Stimulated activated CD8-positive, alpha-beta memory T cell treated with anti-CD3 and anti-CD28 coated beads, Interleukin-7, amount 100 ng/mL, for 4 hours (primary cell): ENCODE results near the gene STRN.
"Not testable (repeated sequence)": the region's sequence is repeated elsewhere in the genome, so short reads cannot be mapped to it uniquely, and the experiment has no call there.

Source experiments
- DNase-seq, 2 donors: peaks; one replicate each; pipeline ENCODE4 v3.0.0-alpha.2; 2020; ENCODE audit warnings: low read depth in 2 of 2

STRN gene

GRCh38 chr2:36839976-36840617 is 126.2 kb downstream of the STRN start:
- DNase-seq: no peak

GRCh38 chr2:36834731-36835524 is 131.4 kb downstream of the STRN start:
- DNase-seq: no peak

- no peak for DNase-seq
Measured at GRCh38 chr2:36834203-36834602, 132.1 kb downstream of the STRN start.

DNA sequence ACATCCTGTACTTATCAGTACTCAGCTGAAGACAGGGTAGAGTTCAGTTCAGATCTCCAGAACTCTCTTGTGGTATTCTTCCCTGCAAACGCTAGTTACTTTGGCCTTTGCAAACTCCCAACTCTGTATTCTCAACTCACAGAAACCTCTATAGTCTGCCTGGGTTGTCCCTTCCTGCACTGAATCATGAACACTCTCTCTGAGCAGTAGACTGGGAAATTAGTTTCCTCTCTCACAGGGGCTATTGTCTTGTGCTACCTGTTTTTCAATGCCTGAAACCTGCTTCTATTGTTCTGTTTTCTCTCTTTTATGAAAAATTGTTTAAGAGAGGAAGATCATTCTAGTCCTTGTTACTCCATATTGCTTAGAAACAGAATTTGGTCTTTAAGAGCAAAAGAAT is 135.2 kb downstream of the STRN start:
- no peak for DNase-seq

DNA sequence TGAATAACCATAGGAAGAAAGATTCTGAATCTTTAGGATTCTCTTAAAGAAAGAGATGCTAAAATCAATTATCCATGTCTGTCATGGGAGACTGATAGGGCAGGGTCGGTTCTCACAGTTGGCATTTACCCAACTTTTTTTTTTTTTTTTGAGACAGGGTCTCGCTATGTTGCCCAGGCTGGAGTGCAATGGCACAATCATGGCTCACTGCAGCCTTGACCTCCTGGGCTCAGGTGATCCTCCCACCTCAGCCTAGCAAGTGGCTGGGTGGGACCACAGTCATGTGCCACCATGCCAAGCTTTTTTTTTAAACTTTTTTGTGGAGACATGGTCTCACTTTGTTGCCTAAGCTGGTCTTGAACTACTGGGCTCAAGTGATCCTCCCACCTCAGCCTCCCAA is 141.7 kb downstream of the STRN start:
- not testable (repeated sequence) for DNase-seq

GRCh38 chr2:36824273-36824672 is 142.1 kb downstream of the STRN start:
- DNase-seq: no peak

- no peak for DNase-seq
Measured at GRCh38 chr2:36823862-36824261, 142.5 kb downstream of the STRN start.

- no peak for DNase-seq
Measured at GRCh38 chr2:36820942-36821605, 145.3 kb downstream of the STRN start.

GRCh38 chr2:36819095-36819711 is 147.1 kb downstream of the STRN start:
- DNase-seq: no peak

- DNase-seq: no peak
Measured at GRCh38 chr2:36818542-36818941, 147.8 kb downstream of the STRN start.

- DNase-seq: no peak
Measured at GRCh38 chr2:36812196-36812595, 154.1 kb downstream of the STRN start.

GRCh38 chr2:36811071-36811470 is 155.3 kb downstream of the STRN start:
- DNase-seq: no peak

DNA sequence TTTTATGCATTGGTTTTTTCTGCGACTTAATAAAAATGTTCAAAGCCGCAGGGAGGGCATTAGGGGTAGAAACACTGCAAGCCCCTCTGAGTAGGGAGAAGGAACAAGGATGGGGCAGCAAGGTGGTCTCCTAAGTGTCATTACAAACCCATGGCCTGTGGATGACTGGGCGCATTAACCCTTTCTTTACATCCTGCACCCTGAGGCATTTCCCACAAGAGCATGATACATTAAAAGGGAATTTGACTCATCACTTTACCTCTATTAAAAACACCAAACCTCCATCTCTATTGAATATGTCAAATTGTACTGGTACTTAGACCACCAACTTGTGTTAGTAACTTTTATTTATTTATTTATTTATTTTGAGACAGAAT is 157.3 kb downstream of the STRN start:
- DNase-seq: no peak

- no peak for DNase-seq
Measured at GRCh38 chr2:36808386-36809068, 157.8 kb downstream of the STRN start.

- no peak for DNase-seq
Measured at GRCh38 chr2:36807223-36807886, 159.0 kb downstream of the STRN start.

GRCh38 chr2:36805635-36806224 is 160.6 kb downstream of the STRN start:
- DNase-seq: no peak

GRCh38 chr2:36802952-36803351 is 163.4 kb downstream of the STRN start:
- no peak for DNase-seq

DNA sequence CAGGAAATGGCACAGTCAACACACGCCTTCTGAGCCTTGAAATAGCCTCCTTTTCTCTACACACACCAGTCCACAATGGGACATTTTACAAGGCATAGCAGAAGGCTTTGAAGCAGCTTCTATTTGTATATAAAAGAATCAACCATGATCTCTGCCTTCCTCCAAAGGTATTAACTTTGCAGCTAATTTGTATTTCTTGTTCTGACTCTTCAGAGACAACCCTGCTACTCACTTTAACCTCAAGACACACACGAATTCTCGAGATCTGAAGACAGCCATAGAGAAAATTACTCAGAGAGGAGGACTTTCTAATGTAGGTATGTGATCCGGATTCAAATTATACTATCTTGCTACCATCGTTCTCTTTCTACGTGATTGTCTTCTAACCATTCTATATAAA is 165.2 kb downstream of the STRN start:
- DNase-seq: no peak

DNA sequence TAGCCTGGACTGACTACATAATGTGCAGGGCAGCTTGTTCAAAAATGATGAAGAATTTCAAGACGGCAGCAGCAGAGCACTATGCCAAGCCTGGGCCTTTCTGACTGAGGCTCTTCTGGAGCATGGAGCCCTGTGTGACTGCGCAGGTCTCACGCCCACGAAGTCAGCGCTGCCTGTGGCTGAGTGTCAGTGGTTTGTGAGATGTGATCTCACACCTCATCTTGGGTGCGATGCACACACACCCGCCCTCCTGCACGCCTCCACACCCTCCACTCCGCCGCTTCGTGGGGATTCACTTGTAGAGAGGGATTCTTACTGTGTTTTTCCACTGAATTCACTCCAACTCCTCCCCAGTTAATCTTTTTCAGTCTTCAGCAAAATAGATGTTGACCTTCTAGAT is 166.0 kb downstream of the STRN start:
- DNase-seq: peak; percentile 38 to 64

- DNase-seq: peak in 1 of 2 donors; percentile 10
Measured at GRCh38 chr2:36798724-36799123, 167.6 kb downstream of the STRN start.
